GM23338 (cell line): Measurements from ENCODE around the gene TMEM44.

Experiments
- CREB1 ChIP-seq: fragments of 250-450 bp; sonication (Bioruptor Pico); IDR thresholded peaks from 2 replicates; pipeline ENCODE4 v1.5.0; 2020; ENCODE audit warnings: low read depth, mild to moderate bottlenecking, moderate library complexity
- CTCF ChIP-seq, 2 experiments: fragments of 200-600 bp in 1 of 2; sonication (generic) in 1 of 2; conservative IDR thresholded peaks; 2 replicates each; pipeline versions ENCODE4 v1.5.1 to v1.6.1; 2016 to 2017; ENCODE audit warnings: antibody characterized with exemption in 2 of 2, low read depth in 2 of 2, mild to moderate bottlenecking in 2 of 2, moderate library complexity in 1 of 2
- ETS1 ChIP-seq: IDR thresholded peaks from 2 replicates; pipeline ENCODE4 v1.6.1; 2016; ENCODE audit warnings: antibody characterized with exemption
- EZH2 ChIP-seq: fragments of 200-600 bp; sonication (generic); IDR thresholded peaks from one replicate; pipeline ENCODE4 v1.8.0; 2017; ENCODE audit warnings: antibody characterized with exemption, mild to moderate bottlenecking, low read depth; ENCODE audit not compliant: unreplicated experiment
- EZH2phosphoT487 ChIP-seq: fragments of 200-600 bp; sonication (generic); IDR thresholded peaks from one replicate; pipeline ENCODE4 v1.8.1; 2018; ENCODE audit warnings: antibody characterized with exemption; ENCODE audit not compliant: unreplicated experiment
- JUNB ChIP-seq: IDR thresholded peaks from one replicate; pipeline ENCODE4 v1.6.1; 2016; ENCODE audit warnings: antibody characterized with exemption; ENCODE audit not compliant: unreplicated experiment
- POLR2AphosphoS5 ChIP-seq: IDR thresholded peaks from 2 replicates; pipeline ENCODE4 v1.6.1; 2016; ENCODE audit warnings: antibody characterized with exemption, low read depth
- REST ChIP-seq: IDR thresholded peaks from one replicate; pipeline ENCODE4 v1.6.1; 2018; ENCODE audit warnings: antibody characterized with exemption; ENCODE audit not compliant: unreplicated experiment
- STAT1 ChIP-seq: IDR thresholded peaks from one replicate; pipeline ENCODE4 v1.6.1; 2016; ENCODE audit warnings: antibody characterized with exemption; ENCODE audit not compliant: unreplicated experiment
- ZNF114 ChIP-seq: fragments of 250-450 bp; sonication (Bioruptor Pico); IDR thresholded peaks from 2 replicates; pipeline ENCODE4 v1.5.0; 2020; ENCODE audit warnings: mild to moderate bottlenecking, moderate library complexity

GRCh38 chr3:194657439-194657838 is 24.2 kb upstream of the TMEM44 start:
- TF ChIP-seq CTCF (conservative IDR thresholded peaks at IDR 0.05; ENCODE audit: low read depth in 2 of 2) (no peak), POLR2AphosphoS5 (no peak), REST (no peak), EZH2phosphoT487 (no peak), EZH2 (no peak), JUNB (no peak), CREB1 (CRISPR knock-in tag) (no peak), ZNF114 (CRISPR knock-in tag) (no peak), STAT1 (no peak), ETS1 (no peak)
